ENCODE measurements around the gene FASTKD3. TPM values are rescaled to one million over a fixed set of nuclear protein-coding genes. Genes with fewer than 3 reads are reported as not detected.
"Not testable (repeated sequence)": the region's sequence is repeated elsewhere in the genome, so short reads cannot be mapped to it uniquely, and the experiment has no call there.

FASTKD3 gene
- total RNA-seq, result 10.7 TPM

DNA sequence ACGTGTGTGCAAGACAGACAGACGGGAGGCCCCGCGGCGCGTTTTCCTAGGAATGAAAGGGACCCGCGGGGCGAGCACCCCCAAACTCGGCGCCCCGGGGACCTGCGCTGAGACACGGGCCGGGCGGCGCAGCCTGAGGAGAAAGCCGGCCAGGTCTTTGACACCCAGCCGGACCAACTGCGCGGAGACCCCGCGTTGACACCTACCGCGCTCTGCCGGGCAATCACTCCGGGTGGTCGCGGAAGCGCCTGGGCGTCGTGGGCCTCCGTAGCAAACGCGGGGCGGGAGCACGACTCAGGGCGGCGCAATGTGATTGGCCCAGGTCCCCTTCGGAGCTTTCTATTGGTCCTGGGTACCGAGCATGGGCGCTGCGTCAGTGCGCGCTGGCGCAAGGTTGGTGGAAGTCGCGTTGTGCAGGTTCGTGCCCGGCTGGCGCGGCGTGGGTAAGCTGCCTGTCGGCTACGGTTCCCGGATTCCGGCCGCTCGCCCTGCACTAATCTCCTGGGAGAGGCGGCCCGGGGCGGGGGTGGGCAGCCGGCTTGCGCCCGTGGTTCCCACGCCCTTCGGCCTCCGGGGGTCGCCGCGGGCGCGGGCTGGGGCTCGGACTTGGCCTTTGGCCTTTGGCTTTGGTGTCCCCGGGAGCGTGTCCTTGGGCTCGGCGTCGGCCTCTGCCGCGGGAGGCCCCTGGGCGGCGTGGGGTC lies at the start of gene FASTKD3, which contains the start of gene MTRR:
Gene FASTKD3 (minus strand): TSS at position 259 of the 701 bp plus-strand sequence. CDS start 948 bp downstream, outside the sequence.
Gene MTRR (plus strand): TSS at position 376 of the 701 bp plus-strand sequence. CDS start 1,647 bp downstream, outside the sequence.
- DNase-seq, result peak; percentile 89

DNA sequence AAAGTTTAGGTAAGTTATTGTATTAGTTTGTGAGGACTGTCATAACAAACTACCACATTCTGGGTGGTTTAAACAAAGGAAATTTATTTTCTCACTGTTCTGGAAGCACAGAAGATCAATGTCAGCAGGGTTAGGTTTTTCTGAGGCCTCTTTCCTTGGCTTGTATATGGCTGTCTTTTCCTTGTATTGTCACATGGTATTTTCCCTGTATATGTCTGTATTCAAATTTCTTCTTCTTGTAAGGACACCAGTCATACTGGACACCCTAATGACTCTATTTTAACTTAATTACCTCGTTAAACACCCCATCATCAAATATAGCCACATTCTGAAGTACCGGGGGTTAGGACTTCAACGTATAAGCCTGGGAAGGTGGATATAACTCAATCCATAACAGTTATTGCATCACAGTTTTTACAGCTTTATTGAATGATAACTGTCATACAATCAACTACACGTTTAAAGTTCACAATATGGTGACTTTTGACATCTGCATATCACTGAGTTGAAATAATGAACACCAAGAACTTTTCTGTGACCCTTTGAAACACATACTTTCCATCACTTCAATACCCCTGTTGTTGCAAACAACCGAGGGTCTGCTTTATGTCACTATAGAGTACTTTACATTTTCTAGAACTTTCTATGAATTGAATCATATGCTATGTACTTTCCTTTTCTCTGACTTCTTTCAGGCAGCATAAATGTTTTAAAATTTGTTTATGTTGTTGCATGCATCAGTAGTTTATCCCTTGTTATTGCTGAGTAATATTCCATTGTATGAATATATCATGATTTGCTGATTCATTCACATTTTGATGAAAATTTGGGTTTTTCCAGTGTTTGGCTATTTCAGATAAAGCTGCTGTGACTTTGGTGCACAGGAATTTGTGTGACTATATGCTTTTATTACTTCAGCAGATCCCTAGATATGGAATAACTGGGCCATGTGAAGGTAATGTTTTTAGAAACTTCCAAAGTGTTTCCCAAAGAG lies 48.6 kb upstream of the FASTKD3 start:
- DNase-seq, result no peak

GRCh38 chr5:7916171-7916804 lies 47.5 kb upstream of the FASTKD3 start:
- no peak for DNase-seq

- DNase-seq, result not testable (repeated sequence)
Measured at GRCh38 chr5:7911429-7911771, 42.6 kb upstream of the FASTKD3 start.

GRCh38 chr5:7910738-7911428 lies 42.1 kb upstream of the FASTKD3 start:
- DNase-seq, result no peak

DNA sequence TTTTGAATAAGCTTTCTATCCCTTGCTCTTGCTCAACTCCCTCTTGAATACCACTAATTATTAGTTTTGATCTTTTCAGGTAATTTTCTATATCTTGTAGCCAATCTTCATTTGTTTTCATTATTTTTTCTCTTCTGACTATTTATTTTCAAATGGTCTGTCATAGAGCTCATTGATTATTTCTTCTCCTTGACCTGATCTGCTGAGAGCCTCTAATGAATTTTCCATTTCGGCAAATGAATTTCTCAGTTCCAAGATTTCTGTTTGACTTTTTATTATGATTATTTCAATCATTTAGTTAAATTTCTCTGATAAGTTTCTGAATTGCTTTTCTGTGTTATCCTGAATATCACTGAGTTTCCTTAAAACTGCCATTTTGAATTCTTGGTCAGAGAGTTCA lies 39.5 kb upstream of the FASTKD3 start:
- DNase-seq, result no peak

DNA sequence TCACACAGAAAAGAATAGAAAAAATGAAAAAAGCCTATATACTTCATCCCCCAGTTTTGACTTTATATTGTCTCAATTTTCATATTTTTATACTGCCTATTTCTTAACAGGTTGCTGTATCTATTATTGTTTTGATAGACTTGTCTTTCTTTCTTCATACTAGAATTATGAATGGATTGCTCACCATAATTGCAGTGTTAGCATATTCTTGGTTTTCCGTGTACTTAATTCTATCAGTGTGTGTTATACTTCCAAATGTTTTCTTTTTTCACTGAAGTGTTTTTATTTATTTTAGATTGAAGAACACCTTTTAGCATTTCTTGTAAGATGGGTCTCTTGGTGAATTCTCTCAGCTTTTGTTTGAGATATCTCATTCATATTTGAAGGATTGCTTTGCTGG lies 38.8 kb upstream of the FASTKD3 start:
- DNase-seq, result no peak

GRCh38 chr5:7904170-7904569 lies 35.3 kb upstream of the FASTKD3 start:
- no peak for DNase-seq

- no peak for DNase-seq
Measured at GRCh38 chr5:7902666-7903625, 34.1 kb upstream of the FASTKD3 start.

DNA sequence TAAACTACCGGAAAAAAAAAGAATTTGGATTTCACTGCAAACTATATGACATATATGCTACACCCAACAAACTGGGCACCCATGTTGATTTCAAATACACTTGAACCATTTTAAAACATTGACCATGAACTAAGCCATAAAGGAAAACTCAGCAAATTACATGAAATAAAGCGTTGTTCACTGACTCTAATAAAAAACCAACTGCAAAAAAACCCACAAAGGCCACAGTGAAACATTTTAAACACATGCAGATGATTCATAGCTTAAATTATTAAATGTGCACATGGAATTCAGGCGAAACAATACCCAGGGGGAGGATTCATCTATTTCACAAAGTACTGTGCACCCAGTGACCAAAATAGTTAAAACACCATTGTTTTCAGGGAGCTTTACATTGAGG lies 33.4 kb upstream of the FASTKD3 start:
- no peak for DNase-seq

GRCh38 chr5:7897014-7897600 lies 28.3 kb upstream of the FASTKD3 start:
- DNase-seq, result no peak

DNA sequence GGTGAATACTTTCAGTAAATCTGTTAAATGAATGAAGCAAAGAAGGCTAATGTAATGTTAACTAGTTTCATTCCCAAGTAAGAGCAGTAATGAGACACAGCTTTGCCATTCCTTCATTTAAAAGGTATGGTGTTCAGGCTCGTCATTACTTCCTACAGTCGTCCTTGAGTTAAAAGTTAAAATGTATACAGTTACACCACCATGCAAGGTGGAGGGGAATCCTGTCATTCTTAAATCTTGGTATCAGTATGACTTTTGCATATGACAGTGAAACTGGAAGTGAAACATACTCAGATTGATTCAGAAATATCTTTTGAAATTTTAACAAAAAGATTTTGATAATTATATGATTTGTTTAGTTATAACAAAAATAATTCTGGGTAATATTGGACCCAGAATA lies 26.0 kb upstream of the FASTKD3 start:
- no peak for DNase-seq

DNA sequence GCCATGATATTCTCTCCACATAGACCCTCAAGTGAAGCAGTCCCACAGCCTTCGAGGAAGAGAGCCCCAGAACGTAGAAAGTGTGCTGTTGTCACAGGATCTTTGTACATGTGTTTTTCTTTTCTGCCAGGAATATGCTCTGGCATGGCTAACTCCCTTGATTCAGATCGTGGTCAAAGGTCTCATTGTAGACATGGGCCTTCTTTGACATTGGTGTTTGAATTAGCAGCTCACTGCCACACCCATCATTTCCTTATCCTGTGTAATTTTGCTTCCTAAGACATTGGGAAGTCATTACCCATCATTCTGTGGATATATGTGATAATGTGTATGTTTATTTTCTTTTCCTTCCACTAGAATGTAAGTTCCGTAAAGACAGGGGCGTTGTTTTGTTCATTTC lies 25.6 kb upstream of the FASTKD3 start:
- DNase-seq, result no peak

DNA sequence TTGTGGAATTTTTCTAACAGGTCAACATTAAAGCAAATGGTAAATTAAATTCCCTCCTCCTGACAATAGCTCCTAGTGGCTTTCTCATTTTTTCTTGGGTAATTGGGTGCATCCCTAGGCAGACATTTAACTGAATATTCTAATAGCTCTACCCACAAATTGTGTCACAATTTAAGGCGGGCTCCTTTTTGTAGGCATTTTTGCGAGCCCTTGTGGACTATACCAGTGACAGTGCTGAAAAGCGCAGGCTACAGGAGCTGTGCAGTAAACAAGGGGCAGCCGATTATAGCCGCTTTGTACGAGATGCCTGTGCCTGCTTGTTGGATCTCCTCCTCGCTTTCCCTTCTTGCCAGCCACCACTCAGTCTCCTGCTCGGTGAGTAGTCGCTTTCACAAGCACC lies 20.1 kb upstream of the FASTKD3 start:
- DNase-seq, result no peak

DNA sequence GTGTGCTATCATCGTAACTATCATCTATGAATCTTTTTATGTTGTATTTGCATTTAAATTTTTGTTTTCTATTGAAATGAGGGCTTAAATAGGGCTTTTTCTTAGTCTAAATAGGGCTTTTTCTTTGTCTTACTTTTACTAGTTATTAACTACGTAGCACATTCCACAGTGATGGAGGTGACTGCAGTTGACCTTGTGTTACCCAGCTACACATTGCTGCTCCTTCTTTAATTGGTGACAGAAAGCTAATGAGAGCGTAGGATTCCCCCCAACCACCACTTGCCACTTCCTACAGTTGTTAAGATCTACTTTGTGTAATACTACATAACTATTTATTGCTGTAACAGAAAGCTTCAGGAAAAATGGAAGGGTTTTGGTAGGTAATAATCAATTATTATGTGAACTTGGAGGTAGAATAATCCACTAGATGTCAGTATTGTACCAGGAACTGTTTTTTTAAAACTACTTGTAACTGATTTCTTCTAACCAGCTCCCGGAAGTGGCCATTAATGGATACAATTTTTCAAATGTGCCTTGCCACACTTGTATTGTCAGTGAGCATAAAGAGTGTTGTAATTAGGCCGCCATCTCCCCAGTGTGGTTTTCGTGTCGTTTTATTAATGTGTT lies 18.1 kb upstream of the FASTKD3 start:
- no peak for DNase-seq

- DNase-seq, result no peak
Measured at GRCh38 chr5:7884491-7885267, 15.8 kb upstream of the FASTKD3 start.

GRCh38 chr5:7882926-7883325 lies 14.1 kb upstream of the FASTKD3 start:
- DNase-seq, result no peak

GRCh38 chr5:7881816-7882215 lies 13.0 kb upstream of the FASTKD3 start:
- DNase-seq, result no peak

- DNase-seq, result no peak
Measured at GRCh38 chr5:7881091-7881490, 12.3 kb upstream of the FASTKD3 start.

Measured in skin of body (tissue), 2 donors.